HG02852 (cell line): ENCODE results near the gene TRIM65.
"Not testable (repeated sequence)": the region's sequence is repeated elsewhere in the genome, so short reads cannot be mapped to it uniquely, and the experiment has no call there.

Source experiments
- ATAC-seq: cut with Tn5 transposase; IDR thresholded peaks from one replicate; pipeline ENCODE4 v1.9.1; 2021; ENCODE audit warnings: mild to moderate bottlenecking, moderate library complexity; ENCODE audit not compliant: unreplicated experiment

Gene TRIM65

DNA sequence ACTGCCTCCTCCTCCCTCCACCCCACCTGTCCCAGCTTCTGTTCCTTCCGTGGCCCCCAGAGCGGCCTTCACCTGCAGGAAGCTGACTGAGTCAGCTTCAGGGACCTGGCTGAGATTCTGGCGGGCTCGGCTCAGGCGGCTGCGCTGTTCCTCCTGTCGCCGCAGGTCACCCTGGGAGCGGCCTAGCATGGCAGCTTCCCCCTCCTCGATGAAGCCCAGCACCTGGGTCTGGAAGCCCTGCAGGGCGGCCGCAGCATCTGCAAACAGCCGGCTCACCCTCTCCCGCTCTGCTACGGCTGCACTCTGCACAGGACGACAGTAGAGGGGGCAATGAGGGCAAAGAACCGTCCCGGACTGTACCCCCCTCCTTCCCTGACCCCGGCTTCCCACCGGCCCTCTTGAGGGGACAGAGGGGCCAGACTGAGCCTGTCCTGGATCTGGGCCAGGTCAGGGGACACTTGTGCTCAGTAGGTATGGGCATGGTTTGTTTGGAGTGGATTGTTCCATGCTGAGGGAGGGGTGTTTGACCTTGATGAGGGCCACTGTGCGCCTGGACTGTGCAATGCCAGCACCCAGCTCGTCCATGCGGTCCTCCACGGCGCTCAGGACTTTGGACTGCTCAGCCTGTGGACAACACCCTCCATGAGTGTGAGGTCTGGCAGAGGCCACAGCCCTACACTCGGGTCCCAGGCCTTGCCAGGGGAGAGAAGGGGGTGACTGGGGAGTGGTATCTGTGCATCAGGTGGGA is 20.4 kb downstream of the TRIM65 start:
- peak; percentile 39 for ATAC-seq

DNA sequence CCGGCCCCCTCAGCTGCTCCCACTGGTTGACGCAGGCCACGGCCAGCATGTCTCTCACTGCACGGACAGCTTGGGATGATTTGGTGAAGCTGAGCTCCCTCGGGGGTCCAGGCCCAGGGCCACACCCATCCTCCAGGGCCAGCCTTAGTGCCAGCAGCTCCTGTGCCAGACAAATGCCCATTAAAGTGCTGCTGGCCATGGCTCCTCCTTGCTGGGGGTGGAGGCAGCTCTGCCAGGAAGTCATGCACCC is 20.9 kb downstream of the TRIM65 start:
- no peak for ATAC-seq

DNA sequence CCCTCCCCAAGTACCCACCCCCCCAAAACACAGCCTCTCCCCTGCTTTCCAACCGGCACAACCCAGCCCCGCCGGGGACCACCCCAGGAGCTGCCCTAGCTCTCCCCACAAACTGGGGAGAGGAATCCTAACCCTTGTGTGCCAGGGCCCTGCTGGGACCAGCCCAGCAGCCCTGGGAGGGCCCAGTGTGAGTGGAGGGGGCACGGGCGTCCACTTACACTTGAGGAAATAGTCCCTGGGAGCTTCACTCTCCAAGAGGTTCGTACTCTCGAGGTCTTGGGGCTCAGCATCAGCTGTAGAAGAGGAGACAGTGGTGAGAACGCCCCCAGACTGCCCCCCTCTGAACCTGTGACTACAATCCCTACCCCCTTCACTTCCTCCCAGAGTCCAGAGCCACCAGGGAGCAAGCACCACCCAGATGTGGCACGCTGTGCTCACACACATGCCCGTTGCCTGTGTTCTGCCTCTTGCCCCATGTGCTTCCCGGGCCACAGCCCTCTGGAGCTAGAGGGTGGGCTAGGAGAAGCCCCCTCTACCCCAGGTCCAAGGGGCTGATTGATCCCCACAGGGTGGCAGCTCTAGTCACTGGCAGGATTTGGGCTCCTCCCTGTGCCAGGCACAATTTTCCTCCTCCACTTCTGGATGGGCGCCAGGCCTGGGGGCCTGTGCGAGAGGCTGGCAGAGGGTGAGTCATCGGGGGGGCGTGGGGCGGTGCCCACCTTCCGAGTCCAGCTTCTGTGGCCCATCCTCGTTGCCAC is 21.4 kb downstream of the TRIM65 start:
- no peak for ATAC-seq

DNA sequence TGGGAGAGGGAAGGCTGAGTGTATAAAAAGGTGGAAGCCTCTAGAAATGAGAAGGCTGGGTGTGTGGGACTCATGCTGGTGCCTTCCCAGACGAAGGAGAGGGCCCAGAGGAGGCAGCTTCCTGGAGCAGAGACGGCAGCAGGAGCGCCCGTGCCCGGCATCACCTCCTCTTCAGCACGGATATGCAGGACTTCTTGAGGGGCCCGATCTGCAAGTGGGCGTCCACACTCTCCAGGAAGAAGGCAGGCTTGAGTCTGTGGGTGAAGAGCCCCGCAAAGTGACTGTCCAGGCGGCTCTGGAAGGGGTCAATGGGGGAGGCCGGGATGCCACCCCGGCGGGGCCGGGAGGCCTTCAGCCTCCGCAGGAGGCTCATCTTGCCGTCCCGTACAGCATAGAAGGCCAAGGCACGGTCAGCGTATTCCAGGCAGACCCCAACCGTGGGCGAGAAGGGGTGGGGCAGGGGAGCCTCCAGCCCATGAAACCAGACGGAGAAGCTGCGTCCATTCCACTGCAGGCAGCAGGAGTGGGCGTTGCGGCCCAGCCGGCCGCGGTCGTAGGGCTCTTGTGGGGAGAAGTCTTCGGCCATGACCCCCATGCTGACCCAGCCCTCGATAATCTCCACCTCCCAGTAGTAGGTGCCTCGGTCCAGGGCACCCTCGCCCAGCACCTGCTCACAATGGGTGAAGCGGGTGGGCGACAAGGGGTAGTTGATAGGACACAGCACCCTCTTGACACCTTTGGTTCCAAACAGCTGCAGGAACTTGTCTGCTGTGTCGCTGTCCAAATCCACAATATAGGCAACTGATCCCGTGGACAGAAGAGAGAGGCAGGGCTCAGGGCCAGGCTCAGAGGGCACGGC is 22.2 kb downstream of the TRIM65 start:
- no peak for ATAC-seq

DNA sequence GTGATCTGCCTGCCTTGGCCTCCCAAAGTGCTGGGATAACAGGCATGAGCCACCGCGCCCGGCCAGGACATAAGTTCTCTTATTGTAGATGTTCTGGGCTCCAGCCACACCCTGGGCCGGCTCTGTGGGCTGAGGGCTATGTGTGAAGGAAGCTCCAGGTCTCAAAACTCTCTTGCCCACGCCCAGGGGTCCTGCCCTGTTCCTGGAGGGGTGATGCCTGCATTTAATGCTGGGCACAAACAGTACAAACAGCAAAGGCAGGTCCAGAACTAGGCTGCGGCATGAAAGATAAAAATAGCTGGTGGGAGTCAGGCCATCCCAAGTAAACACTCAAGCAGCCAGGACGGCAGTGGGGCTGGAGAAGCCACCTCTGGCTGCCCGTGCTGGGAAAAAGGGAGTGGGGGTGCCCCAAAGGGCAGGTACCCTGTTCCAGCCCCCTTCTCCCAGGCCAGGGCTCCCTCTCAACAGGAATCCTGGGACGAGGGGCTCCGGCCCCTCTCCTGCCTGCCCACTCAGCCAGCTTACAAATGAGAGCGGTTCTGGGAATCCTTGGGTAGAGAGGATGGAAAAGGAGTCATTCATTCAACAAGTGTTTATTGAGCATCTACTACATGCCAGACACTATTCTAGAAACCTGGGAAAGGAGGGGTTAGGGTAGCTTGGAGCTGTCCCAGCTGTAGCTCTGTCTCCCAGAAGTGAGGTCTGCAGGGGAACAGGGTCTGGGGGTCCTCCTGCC is 23.0 kb downstream of the TRIM65 start:
- ATAC-seq, result no peak

DNA sequence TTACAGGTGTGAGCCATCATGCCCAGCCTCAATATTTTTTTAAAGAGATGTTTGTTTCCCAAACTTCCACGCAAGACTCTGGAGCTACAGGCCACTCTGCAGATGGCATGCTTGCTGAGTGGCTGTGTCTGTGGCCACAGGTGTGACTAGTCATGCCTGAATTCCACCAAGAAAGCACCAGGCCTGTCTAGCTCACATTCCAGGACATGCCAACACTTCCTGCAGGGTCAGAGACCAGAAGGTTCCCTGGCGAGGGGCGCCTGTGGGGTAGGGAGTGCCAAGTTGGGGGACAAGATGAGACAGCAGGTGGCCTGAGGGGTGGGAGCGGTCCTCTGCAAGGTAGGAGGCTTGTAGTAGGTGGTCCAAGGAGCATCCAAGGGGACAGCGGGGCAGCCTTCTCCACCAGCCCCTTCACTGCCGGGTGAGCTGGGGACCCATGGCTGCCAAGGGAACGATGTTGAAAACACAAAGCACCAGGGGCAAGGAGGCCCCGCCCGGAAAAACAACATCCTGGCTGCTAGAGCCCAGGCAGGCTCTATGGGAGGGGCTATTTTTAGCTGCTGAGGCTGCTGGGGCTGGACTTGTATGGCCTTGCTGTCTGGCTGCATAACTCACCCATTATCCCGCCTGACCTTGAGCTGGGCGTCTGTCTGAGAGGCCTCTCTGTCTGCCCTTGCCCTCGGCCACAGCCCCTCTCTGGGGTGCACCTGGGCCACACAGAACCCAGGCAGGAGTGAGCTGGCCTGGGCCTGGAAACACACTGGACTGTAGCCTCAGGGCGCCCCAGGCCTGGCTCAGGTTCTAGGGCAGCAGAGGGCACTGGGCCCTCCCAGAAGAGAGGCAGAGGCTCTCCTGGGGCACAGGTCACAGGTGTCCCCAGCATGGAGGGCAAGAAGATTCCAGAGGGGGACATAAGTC is 24.1 kb downstream of the TRIM65 start:
- no peak for ATAC-seq

DNA sequence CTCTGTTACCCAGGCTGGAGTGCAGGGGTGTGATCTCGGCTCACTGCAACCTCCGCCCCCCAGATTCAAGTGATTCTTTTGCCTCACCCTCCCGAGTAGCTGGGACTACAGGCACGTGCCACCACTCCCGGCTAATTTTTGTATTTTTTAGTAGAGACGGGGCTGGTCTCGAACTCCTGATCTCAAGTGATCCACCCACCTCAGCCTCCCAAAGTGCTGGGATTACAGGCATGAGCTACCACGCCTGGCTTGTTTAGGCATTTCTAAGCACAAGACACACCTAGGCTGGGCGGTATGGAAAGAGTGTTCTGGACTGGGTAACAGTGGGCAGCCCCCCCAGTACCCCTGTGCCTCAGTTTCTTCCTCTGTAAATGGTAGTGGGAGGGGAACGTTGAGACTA is 26.5 kb downstream of the TRIM65 start:
- ATAC-seq, result not testable (repeated sequence)

DNA sequence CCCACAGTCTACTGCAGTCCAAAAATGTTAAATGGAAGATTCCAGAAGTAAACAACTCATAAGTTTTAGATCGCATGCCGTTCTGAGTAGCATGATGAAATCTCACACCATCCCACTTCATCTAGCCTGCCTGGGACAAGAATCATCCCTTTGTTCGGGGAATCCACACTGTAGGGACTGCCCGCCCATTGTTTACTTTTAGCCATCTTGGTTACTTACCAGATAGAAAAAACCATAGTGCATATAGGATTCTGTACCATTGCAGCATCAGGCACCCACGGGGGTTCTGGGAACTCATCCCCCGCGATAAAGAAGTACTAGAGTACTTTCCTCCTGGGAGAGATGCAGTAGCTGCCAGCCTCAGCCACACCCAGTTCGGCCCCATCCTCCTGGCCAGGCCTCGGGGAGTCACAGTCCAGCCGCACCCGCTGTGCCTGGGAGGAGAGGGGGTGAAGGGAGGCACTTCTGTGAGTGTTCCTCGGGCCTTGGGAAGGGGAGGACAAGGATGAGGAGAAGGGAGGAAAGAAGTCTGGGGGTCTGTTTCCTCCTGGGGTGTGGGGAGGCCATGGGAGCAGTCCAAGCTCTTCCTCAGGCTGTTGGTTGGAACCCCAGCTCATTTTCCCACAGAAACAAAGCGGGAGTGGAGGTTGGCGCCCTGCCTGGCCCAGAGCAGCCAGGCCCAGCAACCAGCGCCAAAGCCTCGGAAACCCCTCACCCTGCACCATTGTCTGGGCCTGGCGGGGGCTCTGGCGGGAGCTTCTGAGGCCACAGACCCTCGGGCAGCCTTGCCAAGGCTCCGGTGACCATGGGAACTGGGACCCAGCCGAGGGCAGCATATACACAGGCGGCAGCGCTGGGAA is 27.2 kb downstream of the TRIM65 start:
- no peak for ATAC-seq

DNA sequence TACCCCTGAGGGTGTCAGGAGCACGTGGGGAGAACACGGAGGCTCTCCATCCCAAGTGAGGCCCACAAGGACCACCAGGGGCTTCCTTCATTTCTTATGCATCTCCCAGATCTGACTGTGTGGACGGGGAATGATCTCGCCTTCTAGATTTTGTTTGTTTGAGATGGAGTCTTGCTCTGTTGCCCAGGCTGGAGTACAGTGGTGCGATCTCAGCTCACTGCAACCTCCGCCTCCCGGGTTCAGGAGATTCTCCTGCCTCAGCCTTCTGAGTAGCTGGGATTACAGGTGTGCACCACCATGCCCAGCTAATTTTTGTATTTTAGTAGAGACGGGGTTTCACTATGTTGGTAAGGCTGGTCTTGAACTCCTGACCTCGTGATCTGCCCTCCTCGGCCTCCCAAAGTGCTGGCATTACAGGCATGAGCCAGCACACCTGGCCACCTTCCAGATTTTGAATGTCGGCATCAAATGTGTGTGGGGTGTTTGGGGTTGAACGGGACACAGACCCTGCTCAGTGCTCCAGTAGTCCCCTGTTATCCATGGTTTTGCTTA is 27.9 kb downstream of the TRIM65 start:
- not testable (repeated sequence) for ATAC-seq

DNA sequence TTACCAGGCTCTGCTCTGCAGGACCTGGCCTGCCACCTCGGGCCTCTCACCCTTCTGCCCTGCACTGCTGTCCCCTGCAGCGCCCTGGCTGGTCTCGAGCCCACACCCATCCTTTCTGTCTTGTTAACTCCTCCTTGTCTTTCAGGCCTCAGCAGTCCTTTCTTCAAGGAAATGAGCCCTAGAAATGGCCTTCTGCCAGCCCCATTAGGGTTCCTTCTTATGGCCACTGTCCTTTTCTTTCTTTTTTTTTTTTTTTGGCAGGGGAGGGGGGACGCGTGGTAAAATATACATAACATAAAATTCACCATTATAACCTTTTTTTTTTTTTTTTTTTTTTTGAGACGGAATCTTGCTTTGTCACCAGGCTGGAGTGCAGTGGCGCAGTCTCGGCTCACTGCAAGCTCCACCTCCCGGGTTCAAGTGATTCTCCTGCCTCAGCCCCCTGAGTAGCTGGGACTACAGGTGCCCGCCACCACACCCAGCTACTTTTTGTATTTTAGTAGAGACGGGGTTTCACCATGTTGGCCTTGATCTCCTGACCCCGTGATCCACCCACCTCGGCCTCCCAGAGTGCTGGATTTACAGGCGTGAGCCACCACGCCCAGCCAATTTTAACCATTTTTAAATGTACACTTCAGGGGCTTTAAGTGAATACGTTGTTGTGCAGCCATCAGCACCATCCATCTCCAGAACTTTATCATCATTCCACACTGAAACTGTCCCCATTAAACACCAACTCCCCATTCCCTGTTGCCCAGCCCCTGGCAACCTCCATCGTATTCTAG is 31.2 kb downstream of the TRIM65 start:
- not testable (repeated sequence) for ATAC-seq

DNA sequence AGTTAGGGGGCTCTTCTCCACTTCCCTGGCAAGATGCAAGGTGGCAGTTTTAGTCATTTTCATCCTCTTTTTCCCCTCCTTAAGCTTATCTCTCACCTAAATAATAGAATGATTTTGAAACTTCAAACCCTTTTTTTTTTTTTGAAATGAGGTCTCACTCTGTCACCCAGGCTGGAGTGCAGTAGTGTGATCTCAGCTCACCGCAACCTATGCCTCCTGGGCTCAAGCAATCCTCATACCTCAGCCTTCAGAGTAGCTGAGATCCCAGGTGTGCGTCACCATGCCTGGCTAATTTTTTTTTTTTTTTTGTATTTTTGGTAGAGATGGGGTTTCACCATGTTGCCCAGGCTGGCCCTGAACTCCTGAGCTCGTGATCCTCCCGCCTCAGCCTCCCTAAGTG is 31.9 kb downstream of the TRIM65 start:
- peak; percentile 6 for ATAC-seq

DNA sequence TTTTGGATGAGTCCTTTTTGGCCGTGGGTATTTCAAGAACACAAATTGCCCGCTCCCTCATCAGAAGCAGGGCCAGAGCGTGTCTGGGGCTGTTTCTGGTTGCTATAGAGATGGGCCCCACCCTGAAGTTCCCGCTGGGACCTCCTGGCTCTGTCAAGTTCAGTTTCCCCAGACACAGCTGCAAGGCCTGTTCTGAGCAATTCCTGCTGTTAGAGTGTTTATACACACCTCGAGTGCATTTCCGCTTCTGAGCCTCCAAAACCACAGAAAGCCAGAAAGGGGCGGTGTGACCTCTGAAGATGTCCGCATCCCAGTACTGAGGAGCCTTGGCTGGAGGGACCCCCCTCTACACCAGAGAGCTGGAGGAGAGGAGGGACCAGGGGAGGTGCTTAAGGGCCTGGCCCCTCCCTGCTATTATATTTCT is 32.3 kb downstream of the TRIM65 start:
- ATAC-seq, result peak; percentile 87

DNA sequence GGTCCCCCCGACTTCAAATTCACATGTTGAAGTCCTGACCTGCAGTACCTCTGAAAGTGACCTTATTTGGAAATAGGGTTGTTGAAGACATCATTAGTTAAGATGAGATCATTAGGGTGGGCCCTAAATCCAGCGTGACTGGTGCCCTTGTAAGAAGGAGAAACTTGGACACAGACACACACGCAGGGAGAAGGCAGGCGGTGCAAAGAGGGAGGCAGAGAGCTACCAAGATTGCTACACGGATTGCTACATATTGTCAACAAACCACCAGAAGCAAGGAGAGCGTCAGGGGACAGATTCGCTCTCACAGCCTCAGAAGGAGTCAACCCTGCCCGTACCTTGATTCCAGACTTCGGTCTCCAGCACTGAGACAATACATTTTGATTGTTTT is 34.8 kb downstream of the TRIM65 start:
- ATAC-seq, result no peak

DNA sequence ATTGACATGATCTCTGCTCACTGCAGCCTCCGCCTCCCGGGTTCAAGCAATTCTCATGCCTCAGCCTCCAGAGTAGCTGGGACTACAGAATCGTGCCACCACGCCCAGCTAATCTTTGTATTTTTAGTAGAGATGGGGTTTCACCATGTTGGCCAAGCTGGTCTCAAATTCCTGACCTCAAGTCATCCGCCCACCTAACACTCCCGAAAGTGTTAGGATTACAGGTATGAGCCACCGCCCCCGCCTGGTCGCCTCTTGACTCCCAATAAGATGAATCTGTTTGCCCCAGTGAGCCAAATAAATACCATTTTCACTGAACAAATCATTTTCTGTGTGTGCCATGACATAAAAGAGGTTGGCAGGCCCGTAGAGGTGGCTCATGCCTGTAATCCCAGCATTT is 37.4 kb downstream of the TRIM65 start:
- ATAC-seq, result not testable (repeated sequence)

DNA sequence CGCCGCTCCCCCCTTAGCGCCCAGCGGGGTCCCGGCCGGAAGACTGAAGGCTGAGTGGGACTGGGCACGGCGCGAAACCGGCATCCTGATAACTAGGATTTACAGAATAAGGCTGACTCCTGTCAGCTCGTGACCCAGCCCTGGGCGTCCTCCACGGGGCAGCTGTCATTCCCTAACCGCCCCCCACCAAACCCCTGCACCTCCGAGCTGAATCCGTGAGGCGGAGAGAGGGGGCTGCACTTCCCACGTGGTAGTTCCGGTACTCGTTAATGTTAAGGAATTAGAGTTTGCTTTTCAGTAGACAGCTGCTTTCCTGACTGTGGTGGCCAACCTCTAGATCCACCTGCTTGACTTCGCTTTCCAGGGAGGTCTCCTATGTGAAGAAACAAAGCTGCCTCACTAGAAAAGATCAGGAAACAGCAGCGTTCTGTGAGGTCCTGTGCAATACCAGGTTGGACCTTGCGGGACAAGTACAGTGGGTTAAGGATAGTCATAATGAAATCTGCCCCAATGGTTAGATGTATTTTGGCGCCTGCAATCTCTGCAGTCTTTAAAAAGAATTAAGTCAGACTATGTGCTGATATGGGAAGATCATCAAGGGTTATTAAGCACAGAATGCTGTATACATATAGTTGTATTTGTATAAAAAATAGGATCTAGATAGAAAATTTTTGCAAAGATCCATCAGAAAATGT is 40.5 kb downstream of the TRIM65 start:
- ATAC-seq, result no peak

DNA sequence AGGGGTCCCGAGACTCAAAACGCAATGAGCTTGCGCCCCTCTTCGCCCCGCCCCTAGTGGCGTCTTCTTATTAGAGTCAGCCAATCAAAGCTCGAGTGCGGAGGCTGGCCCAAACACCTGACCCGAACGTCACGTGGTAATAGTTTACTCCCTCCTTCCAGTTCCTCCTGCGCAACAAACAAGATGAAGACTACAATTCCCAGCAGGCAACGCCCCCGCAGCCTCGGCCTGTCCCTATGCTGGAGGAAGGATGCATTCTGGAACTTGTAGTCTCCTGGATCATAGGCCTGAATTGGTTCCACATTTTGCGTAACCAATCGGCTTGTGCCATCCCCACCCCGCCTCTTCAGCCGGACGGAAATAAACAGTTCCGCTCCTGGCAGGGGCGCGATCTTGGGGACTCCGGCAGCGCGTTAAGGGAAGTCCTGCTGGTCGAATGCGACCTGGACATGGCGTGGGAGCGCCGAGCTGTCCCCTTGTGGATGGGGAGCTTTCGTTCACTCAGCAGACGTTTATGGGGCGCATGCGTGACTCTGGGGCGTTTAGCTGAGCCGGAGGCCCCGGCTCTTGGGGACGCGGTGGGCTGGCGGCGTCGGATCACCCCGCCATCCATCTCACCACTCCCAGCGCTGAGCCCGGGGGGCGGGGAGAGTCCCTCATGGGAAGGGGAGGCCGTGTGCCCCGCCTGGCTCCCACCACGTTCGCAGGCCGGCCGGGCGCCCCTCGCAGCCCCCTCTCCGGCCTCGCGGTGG is 41.3 kb downstream of the TRIM65 start, which contains the start of gene WBP2:
Gene WBP2 (minus strand): TSS at position 26 of the 752 bp plus-strand sequence. CDS start 38 bp downstream, outside the sequence.
- ATAC-seq, result peak; percentile 82
